Hepatocyte (in vitro differentiated cells): ENCODE measurements around the gene PPM1L.
"Not testable (repeated sequence)": the region's sequence is repeated elsewhere in the genome, so short reads cannot be mapped to it uniquely, and the experiment has no call there.

Experiments
- EZH2 ChIP-seq: fragments of 200-600 bp; sonication (generic); IDR thresholded peaks from 2 replicates; pipeline ENCODE4 v1.6.1; 2016; ENCODE audit warnings: antibody characterized with exemption, mild to moderate bottlenecking, borderline replicate concordance
- EZH2phosphoT487 ChIP-seq: fragments of 200-600 bp; sonication (generic); IDR thresholded peaks from one replicate; pipeline ENCODE4 v1.6.1; 2018; ENCODE audit warnings: antibody characterized with exemption, mild to moderate bottlenecking, low read depth, moderate library complexity; ENCODE audit not compliant: unreplicated experiment, severe bottlenecking
- TF ChIP-seq, protein P1 (sequence below): fragments of 200-600 bp; sonication (generic); IDR thresholded peaks from 2 replicates; pipeline ENCODE4 v1.5.1; 2016; ENCODE audit warnings: antibody characterized with exemption, mild to moderate bottlenecking; ENCODE audit not compliant: poor library complexity

DNA sequence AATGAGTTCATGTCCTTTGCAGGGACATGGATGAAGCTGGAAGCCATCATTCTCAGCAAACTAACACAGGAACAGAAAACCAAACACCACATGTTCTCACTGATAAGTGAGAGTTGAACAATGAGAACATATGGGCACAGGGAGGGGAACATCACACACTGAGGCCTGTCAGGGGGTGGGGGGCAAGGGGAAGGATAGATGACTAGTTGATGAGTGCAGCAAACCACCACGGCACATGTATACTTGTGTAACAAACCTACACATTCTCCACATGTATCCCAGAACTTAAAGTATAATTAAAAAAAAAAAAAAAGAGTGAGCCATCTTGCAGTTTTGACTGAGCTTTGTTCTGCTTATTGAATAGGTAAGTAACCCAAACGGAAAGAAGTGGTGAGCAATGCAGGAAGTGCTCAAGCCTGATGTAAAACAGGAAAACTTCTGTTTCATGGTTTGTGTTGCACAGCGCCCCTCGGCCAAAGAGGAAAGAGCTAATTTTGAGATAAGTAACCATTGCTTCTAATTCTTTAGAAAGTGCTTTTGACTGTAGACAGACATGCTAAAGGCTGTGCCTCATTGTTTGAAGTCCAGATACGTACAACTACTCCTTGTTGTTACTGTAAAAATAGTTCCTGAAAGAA is 279.0 kb downstream of the PPM1L start:
- not testable (repeated sequence) for TF ChIP-seq EZH2, EZH2phosphoT487
- TF ChIP-seq, protein P1, sequence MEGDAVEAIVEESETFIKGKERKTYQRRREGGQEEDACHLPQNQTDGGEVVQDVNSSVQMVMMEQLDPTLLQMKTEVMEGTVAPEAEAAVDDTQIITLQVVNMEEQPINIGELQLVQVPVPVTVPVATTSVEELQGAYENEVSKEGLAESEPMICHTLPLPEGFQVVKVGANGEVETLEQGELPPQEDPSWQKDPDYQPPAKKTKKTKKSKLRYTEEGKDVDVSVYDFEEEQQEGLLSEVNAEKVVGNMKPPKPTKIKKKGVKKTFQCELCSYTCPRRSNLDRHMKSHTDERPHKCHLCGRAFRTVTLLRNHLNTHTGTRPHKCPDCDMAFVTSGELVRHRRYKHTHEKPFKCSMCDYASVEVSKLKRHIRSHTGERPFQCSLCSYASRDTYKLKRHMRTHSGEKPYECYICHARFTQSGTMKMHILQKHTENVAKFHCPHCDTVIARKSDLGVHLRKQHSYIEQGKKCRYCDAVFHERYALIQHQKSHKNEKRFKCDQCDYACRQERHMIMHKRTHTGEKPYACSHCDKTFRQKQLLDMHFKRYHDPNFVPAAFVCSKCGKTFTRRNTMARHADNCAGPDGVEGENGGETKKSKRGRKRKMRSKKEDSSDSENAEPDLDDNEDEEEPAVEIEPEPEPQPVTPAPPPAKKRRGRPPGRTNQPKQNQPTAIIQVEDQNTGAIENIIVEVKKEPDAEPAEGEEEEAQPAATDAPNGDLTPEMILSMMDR: not testable (repeated sequence)
